Common myeloid progenitor, CD34-positive (primary cell): ENCODE measurements around the gene PRMT3.

Experiments
- CTCF ChIA-PET: fragments of 350-600 bp; sonication (Branson Sonifier 250); formaldehyde crosslinking; loops from one replicate; lab custom pipeline; 2021; ENCODE audit warnings: antibody characterized with exemption; lab: Charles Lee
- POLR2A ChIA-PET: fragments of 350-600 bp; sonication (Branson Sonifier 250); formaldehyde crosslinking; loops from one replicate; lab custom pipeline; 2021; ENCODE audit warnings: antibody characterized with exemption; lab: Charles Lee
- DNase-seq, 3 donors: peaks; one replicate each; pipeline versions ENCODE4 v3.0.0 to v3.0.0-alpha.2; 2013
- H3K27ac ChIP-seq, 2 experiments: 1 replicate in 1 of 2; 2 replicates in 1 of 2; pipeline ENCODE4 v1.7.0; 2013; ENCODE audit warnings: inconsistent platforms in 2 of 2, low read length in 2 of 2, mild to moderate bottlenecking in 2 of 2, low read depth in 1 of 2, moderate library complexity in 1 of 2; ENCODE audit not compliant: severe bottlenecking in 2 of 2, insufficient read depth in 1 of 2, poor library complexity in 1 of 2
- H3K27me3 ChIP-seq, 5 experiments: replicated peaks in 2 of 5; 1 replicate in 3 of 5; 2 replicates in 2 of 5; pipeline versions ENCODE4 v1.6.1 to v1.7.0; 2013; ENCODE audit warnings: low read length in 4 of 5, mild to moderate bottlenecking in 2 of 5, moderate library complexity in 2 of 5, inconsistent platforms in 1 of 5; ENCODE audit not compliant: insufficient read depth in 5 of 5, control insufficient read depth in 4 of 5
- H3K36me3 ChIP-seq, 4 experiments: 1 replicate in 2 of 4; 2 replicates in 2 of 4; pipeline versions ENCODE4 v1.6.1 to v1.7.0; 2013; ENCODE audit warnings: low read length in 3 of 4, control low read depth in 1 of 4, mild to moderate bottlenecking in 1 of 4; ENCODE audit not compliant: control insufficient read depth in 4 of 4, insufficient read depth in 4 of 4
- H3K4me1 ChIP-seq, 4 experiments: 1 replicate in 3 of 4; 2 replicates in 1 of 4; pipeline versions ENCODE4 v1.6.1 to v1.7.1; 2013; ENCODE audit warnings: low read length in 3 of 4, mild to moderate bottlenecking in 3 of 4, control low read depth in 1 of 4, inconsistent platforms in 1 of 4, moderate library complexity in 1 of 4; ENCODE audit not compliant: control insufficient read depth in 4 of 4, insufficient read depth in 4 of 4; ENCODE audit errors: control extremely low read depth in 1 of 4
- H3K4me3 ChIP-seq, 7 experiments: 1 replicate in 4 of 7; 2 replicates in 3 of 7; pipeline versions ENCODE4 v1.5.1 to v1.7.0; 2013; ENCODE audit warnings: mild to moderate bottlenecking in 7 of 7, low read length in 6 of 7, moderate library complexity in 6 of 7, inconsistent platforms in 2 of 7, low read depth in 2 of 7, control low read depth in 1 of 7; ENCODE audit not compliant: insufficient read depth in 4 of 7, control insufficient read depth in 1 of 7; ENCODE audit errors: extremely low read depth in 1 of 7
- H3K9me3 ChIP-seq, 5 experiments: 1 replicate in 4 of 5; 2 replicates in 1 of 5; pipeline versions ENCODE4 v1.6.1 to v1.7.1; 2013; ENCODE audit warnings: low read length in 4 of 5, mild to moderate bottlenecking in 2 of 5, inconsistent platforms in 1 of 5, low read depth in 1 of 5, moderate library complexity in 1 of 5; ENCODE audit not compliant: control insufficient read depth in 4 of 5, insufficient read depth in 2 of 5; ENCODE audit errors: control extremely low read depth in 1 of 5
- WGBS: methylation state at CpG from one replicate; pipeline ENCODE4 v1.1.5; 2013; ENCODE audit not compliant: insufficient coverage; 5-methylcytosine and 5-hydroxymethylcytosine counted together

Gene PRMT3

DNA sequence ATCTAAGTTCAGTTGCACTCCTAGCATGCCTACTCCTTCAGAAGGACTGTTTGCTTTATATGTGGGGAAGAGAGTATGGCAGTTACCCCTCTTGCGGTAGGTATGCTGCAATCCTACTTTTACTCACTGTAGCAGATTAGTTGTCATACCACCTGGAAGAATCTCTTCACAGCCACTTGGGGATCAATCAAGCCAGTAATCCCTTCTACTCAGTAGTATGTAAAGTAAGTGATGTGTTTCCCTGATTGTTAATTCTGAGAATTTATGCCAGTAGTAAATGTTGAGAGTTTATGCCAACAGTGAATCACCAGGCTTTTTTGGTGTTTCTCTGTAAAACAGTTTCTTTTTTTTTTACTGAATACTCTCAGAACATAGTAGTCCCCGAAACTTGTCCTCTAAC, 34.4 kb downstream of the PRMT3 start:
- 100% methylated on average over 1 of the region's 2 CpGs for WGBS
- no peak for DNase-seq
- Histone ChIP-seq H3K27ac (no peak overlapping the region), H3K36me3 (peaks cover 6 to 49% (median 16%) of the 10 kb centered on the region in 4 experiments), H3K9me3 (no peaks in the 10 kb centered on the region), H3K27me3 (no peaks in the 10 kb centered on the region), H3K4me3 (no peak overlapping the region), H3K4me1 (no peaks in the 10 kb centered on the region)
- ChIA-PET POLR2A (no interaction called here), CTCF (interaction anchor here (0.8 kb wide), 1 partner anchor 22 kb away, joined by 3 read pairs; no protein-coding TSS in a partner anchor)

DNA sequence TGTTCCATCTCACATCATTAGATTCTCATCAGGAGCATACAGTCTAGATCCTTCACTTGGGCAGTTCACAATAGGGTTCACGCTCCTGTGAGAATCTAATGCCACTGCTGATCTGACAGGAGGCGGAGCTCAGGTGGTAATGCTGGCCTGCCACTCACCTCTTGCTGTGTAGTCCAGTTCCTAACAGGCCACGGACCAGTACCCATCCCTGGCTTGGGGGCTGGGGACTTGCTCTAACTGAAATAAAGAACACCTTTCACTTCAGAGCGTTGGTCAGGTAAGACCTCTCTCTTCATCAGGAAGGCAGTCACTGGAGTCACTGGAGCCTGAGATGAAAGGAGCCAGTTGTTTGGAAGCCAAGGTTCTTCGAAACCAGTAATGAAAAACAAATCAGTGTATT, 41.7 kb downstream of the PRMT3 start:
- Histone ChIP-seq H3K4me3 (no peak overlapping the region), H3K27ac (no peak overlapping the region), H3K27me3 (no peaks in the 10 kb centered on the region), H3K36me3 (peaks cover 9 to 29% (median 17%) of the 10 kb centered on the region in 4 experiments), H3K4me1 (no peaks in the 10 kb centered on the region), H3K9me3 (no peaks in the 10 kb centered on the region)
- POLR2A ChIA-PET, result no interaction called here
- WGBS, result 96% methylated on average over 4 of the region's 5 CpGs
- CTCF ChIA-PET, result no interaction called here
- DNase-seq, result no peak

DNA sequence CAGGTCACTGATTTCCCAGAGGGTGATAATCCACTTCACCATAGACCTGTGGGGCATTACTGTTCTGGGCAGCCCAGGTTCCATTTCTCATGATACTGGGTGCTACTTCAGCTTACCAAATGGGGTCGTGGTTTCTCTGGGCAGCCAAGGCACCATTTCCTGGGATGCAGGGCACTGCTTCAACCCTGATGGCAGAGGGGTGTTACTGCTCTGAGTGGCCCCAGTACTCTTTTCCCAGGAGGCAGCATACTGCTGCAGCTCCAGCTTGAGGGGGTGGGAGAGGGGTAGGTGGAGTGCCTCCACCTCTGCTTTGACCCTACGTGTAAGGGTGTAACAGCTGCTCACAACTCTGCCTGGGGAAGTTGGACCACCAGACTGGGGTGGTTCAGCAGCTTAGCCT, 51.1 kb downstream of the PRMT3 start:
- POLR2A ChIA-PET, result no interaction called here

DNA sequence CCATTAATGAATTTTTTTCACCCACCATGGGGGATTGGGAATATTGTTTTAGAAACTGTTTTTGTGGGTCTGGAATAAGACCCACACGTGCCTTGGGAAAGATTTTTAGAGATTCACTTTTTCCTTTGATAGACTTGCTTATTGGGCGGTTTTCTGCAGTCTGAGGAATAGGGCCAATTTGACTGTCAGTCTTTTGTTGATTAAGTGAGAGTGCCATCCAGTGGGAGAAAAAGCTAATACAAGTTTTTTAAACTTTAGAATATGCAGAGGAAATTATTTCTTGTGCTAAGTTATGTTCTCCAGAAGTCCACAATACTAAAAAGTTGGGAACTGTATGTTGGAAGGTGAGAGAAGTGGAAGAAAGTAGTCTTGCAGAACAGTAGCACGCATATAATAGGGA, 56.1 kb downstream of the PRMT3 start:
- H3K4me3 ChIP-seq, result no peak overlapping the region
- H3K4me1 ChIP-seq, result no peaks in the 10 kb centered on the region
- WGBS, result 94% methylated on average over 2 of the region's 3 CpGs
- peaks cover 4 to 7% (median 5%) of the 10 kb centered on the region in 4 experiments for H3K36me3 ChIP-seq
- peak; percentile 29 to 50 (median 49) for DNase-seq
- ChIA-PET POLR2A (no interaction called here), CTCF (interaction anchor here (0.6 to 1.7 kb wide), 8 partner anchors 11 to 1184 kb away, joined by 3 to 8 read pairs (median 4); no protein-coding TSS in a partner anchor)
- H3K27me3 ChIP-seq, result no peaks in the 10 kb centered on the region
- no peaks in the 10 kb centered on the region for H3K9me3 ChIP-seq
- H3K27ac ChIP-seq, result no peak overlapping the region

More for the DNA sequence above, 51.1 kb downstream of the PRMT3 start:
- Histone ChIP-seq H3K36me3 (peaks cover 2 to 25% (median 20%) of the 10 kb centered on the region in 4 experiments), H3K27ac (no peak overlapping the region), H3K4me3 (no peak overlapping the region), H3K9me3 (no peaks in the 10 kb centered on the region), H3K27me3 (no peaks in the 10 kb centered on the region), H3K4me1 (no peaks in the 10 kb centered on the region)
- DNase-seq, result no peak
- CTCF ChIA-PET, result interaction anchor here (0.7 to 1.1 kb wide), 2 partner anchors 36 to 42 kb away, joined by 3 read pairs; no protein-coding TSS in a partner anchor
- WGBS, result 94% methylated on average over 2 of the region's 2 CpGs

DNA sequence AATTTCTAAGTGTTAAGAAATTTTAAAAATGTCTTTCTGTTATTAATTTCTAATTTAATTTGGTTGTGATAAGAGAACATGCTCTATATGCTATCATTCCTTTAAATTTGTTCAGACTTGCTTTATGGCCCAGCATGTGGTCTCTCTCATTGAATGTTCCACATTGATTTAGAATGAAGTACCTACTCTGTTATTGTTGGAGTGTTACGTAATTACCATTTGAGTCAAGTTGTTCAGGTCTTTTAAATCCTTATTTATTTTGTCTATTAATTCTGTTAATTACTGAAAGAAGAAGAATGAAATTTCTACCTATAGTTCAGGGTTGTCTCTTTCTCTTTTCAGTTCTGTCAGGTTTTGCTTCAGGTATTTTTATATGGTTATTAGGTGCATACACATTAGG, 57.0 kb downstream of the PRMT3 start:
- POLR2A ChIA-PET, result no interaction called here
- no peak for DNase-seq
- H3K27ac ChIP-seq, result no peak overlapping the region
- peaks cover 0 to 4% (median 0%) of the 10 kb centered on the region in 4 experiments for H3K36me3 ChIP-seq
- no peak overlapping the region for H3K4me3 ChIP-seq
- H3K9me3 ChIP-seq, result no peaks in the 10 kb centered on the region
- no peaks in the 10 kb centered on the region for H3K4me1 ChIP-seq
- no peaks in the 10 kb centered on the region for H3K27me3 ChIP-seq
- CTCF ChIA-PET, result interaction anchor here (0.6 to 1.7 kb wide), 7 partner anchors 10 to 1184 kb away, joined by 3 to 8 read pairs (median 5); no protein-coding TSS in a partner anchor
- no CpG with 5 or more reads among the region's 1 CpG for WGBS

DNA sequence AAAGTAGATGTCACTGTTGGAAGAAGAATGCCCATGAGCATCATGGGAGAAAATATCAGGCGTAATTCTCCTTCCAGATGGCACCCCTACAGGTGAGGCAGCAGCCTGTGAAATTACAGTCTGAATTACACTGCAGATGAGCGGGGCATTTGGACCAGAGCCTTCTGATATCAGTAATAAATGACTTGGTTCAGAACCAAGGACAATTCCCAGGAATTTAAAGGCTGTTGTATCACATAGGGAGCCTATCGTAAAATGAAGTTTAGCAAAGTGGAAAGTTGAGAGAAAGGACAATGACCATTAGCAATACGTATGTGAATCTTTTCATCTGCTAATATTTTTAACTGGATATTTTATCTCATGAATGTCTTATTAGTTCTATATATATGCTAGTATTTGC, 61.3 kb downstream of the PRMT3 start:
- H3K27me3 ChIP-seq, result no peaks in the 10 kb centered on the region
- H3K4me3 ChIP-seq, result no peak overlapping the region
- peaks cover 5 to 13% (median 9%) of the 10 kb centered on the region in 4 experiments for H3K4me1 ChIP-seq
- POLR2A ChIA-PET, result no interaction called here
- no peak overlapping the region for H3K27ac ChIP-seq
- WGBS, result 100% methylated on average over 2 of the region's 4 CpGs
- DNase-seq, result no peak
- peaks cover 2 to 12% (median 7%) of the 10 kb centered on the region in 4 experiments for H3K36me3 ChIP-seq
- CTCF ChIA-PET, result no interaction called here
- no peaks in the 10 kb centered on the region for H3K9me3 ChIP-seq

DNA sequence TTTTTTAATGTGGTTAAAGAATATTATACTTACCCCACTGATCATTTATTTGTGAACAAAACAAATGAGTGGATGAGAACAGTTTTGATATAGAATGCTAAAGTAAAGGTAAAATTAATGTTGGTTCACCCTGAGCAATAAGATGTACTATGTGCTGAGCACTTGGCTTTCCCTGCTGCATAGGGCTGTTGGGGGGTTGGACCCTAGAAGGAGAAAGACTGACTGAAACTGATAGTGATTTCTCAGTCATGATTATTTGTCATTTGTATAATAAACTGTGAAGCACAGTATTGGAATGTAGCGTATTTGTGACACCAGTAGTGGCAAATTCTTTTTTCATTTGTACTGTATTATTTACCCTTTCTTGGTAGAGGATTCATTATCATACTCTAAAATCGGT, 63.3 kb downstream of the PRMT3 start:
- DNase-seq, result no peak
- Histone ChIP-seq H3K4me1 (peaks cover 5 to 13% (median 9%) of the 10 kb centered on the region in 4 experiments), H3K27ac (no peak overlapping the region), H3K9me3 (no peaks in the 10 kb centered on the region), H3K4me3 (peak overlapping the region in 2 of 7 experiments; percentile 33 to 50), H3K36me3 (peaks cover 2 to 14% (median 11%) of the 10 kb centered on the region in 4 experiments), H3K27me3 (no peaks in the 10 kb centered on the region)
- CTCF ChIA-PET, result no interaction called here
- WGBS, result no CpG with 5 or more reads among the region's 2 CpGs
- POLR2A ChIA-PET, result no interaction called here
